GM23248 (cell line): ENCODE data around the gene TAF3. TPM values are rescaled to one million over a fixed set of nuclear protein-coding genes. Genes with fewer than 3 reads are reported as not detected.

Experiments
- DNase-seq: peaks from one replicate; pipeline ENCODE4 v3.0.0-alpha.2; 2015
- H2AFZ ChIP-seq: fragments of 200-600 bp; sonication (generic); 2 replicates; pipeline ENCODE4 v1.6.1; 2016; ENCODE audit warnings: antibody characterized with exemption
- H3F3A ChIP-seq: fragments of 200-600 bp; sonication (generic); 2 replicates; pipeline ENCODE4 v1.6.1; 2016; ENCODE audit warnings: mild to moderate bottlenecking, antibody characterized with exemption, mixed run types; ENCODE audit not compliant: insufficient read depth
- H3K27ac ChIP-seq: fragments of 200-600 bp; sonication (generic); 2 replicates; pipeline ENCODE4 v1.5.1; 2016; ENCODE audit warnings: mild to moderate bottlenecking
- H3K27me3 ChIP-seq: fragments of 200-600 bp; sonication (generic); replicated peaks from 2 replicates; pipeline ENCODE4 v1.6.1; 2016; ENCODE audit warnings: mild to moderate bottlenecking; ENCODE audit not compliant: insufficient read depth
- H3K36me3 ChIP-seq: fragments of 200-600 bp; sonication (generic); 2 replicates; pipeline ENCODE4 v1.6.1; 2016; ENCODE audit warnings: low read depth, mild to moderate bottlenecking
- H3K4me1 ChIP-seq: fragments of 200-600 bp; sonication (generic); 2 replicates; pipeline ENCODE4 v1.6.1; 2016; ENCODE audit warnings: mild to moderate bottlenecking; ENCODE audit not compliant: insufficient read depth
- H3K4me2 ChIP-seq: fragments of 200-600 bp; sonication (generic); one replicate; pipeline ENCODE4 v1.6.1; 2016; ENCODE audit warnings: mild to moderate bottlenecking; ENCODE audit not compliant: unreplicated experiment
- H3K4me3 ChIP-seq: fragments of 200-600 bp; sonication (generic); 2 replicates; pipeline ENCODE4 v1.5.1; 2016; ENCODE audit warnings: mild to moderate bottlenecking
- H3K79me2 ChIP-seq: fragments of 200-600 bp; sonication (generic); 2 replicates; pipeline ENCODE4 v1.6.1; 2016; ENCODE audit warnings: mild to moderate bottlenecking; ENCODE audit not compliant: insufficient read depth
- H3K9ac ChIP-seq: fragments of 200-600 bp; sonication (generic); 2 replicates; pipeline ENCODE4 v1.6.1; 2016; ENCODE audit warnings: mild to moderate bottlenecking
- H3K9me2 ChIP-seq: fragments of 200-600 bp; sonication (generic); 2 replicates; pipeline ENCODE4 v1.6.1; 2016; ENCODE audit warnings: mixed run types, mild to moderate bottlenecking, moderate library complexity; ENCODE audit not compliant: insufficient read depth
- H3K9me3 ChIP-seq: fragments of 200-600 bp; sonication (generic); one replicate; pipeline ENCODE4 v1.6.1; 2017; ENCODE audit warnings: low read depth
- H4K20me1 ChIP-seq: fragments of 200-600 bp; sonication (generic); 2 replicates; pipeline ENCODE4 v1.6.0; 2016; ENCODE audit not compliant: insufficient read depth
- EZH2 ChIP-seq: fragments of 200-600 bp; sonication (generic); IDR thresholded peaks from 2 replicates; pipeline ENCODE4 v1.6.1; 2018; ENCODE audit warnings: antibody characterized with exemption, mild to moderate bottlenecking; ENCODE audit not compliant: insufficient read depth, poor library complexity, severe bottlenecking
- EZH2phosphoT487 ChIP-seq: fragments of 200-600 bp; sonication (generic); IDR thresholded peaks from 2 replicates; pipeline ENCODE4 v1.6.1; 2018; ENCODE audit warnings: antibody characterized with exemption, moderate library complexity, mild to moderate bottlenecking, low read depth; ENCODE audit not compliant: insufficient read depth
- WGBS, 2 experiments: methylation state at CpG; one replicate each; pipeline ENCODE4 v1.1.6; 2015 to 2017; ENCODE audit warnings: low lambda C conversion rate in 2 of 2, low coverage in 1 of 2; ENCODE audit errors: missing lambda C conversion rate in 2 of 2; 5-methylcytosine and 5-hydroxymethylcytosine counted together
- in situ Hi-C: fragments of 300-500 bp; cut with MboI; formaldehyde crosslinking; loops from 2 replicates; pipeline ENCODE4 v1.15.0; 2020
- polyA plus RNA-seq: library from polyadenylated mRNA; unstranded; fragments of >200 nt; fragmentation: Nextera tagmentation; extraction: Ambion mirVana; gene quantifications from 2 replicates; pipeline ENCODE4 v1.2.1, GENCODE V29; 2016
- total RNA-seq: library from RNA; depleted of rRNA; stranded (reverse); fragments of >200 nt; shearing (Covaris generic); gene quantifications from 2 replicates; pipeline ENCODE4 v1.2.3, GENCODE V29; 2014

The TAF3 gene
- total and polyA plus RNA-seq, 2 experiments from 2014 or later: 1.7 to 5.5 TPM

DNA sequence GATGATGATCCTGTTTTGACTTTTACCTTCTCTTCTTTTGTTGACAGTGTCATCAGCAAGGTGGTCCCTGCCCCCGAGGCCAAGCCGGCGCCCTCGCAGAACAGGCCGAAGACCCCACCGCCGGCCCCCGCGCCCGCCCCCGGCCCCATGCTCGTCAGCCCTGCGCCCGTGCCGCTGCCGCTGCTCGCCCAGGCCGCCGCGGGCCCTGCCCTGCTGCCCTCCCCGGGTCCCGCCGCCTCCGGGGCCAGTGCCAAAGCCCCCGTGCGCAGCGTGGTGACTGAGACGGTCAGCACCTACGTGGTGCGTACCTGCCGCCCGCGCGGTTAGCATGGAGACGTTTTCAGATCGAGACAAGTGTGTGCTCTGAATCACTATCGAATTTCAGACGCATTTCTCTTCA is 190.7 kb downstream of the TAF3 start:
- Histone ChIP-seq H3K36me3 (no peaks in the 10 kb centered on the region; the same call in 1 of the 2 replicates), H3K27ac (no peak overlapping the region), H3K4me1 (no peaks in the 10 kb centered on the region), H3K9me3 (peaks cover 5% of the 10 kb centered on the region), H4K20me1 (no peaks in the 10 kb centered on the region), H3K79me2 (no peaks in the 10 kb centered on the region), H3F3A (no peaks in the 10 kb centered on the region), H3K4me3 (no peak overlapping the region), H3K4me2 (no peak overlapping the region), H2AFZ (no peak overlapping the region), H3K9me2 (no peaks in the 10 kb centered on the region), H3K27me3 (no peaks in the 10 kb centered on the region), H3K9ac (no peak overlapping the region)
- in situ Hi-C loops: no loop called here
- DNase-seq: no peak
- WGBS, 2 experiments: 98 to 99% methylated on average over 32 to 38 of the region's 38 CpGs
- TF ChIP-seq EZH2: no peak
- no peak for TF ChIP-seq EZH2phosphoT487

DNA sequence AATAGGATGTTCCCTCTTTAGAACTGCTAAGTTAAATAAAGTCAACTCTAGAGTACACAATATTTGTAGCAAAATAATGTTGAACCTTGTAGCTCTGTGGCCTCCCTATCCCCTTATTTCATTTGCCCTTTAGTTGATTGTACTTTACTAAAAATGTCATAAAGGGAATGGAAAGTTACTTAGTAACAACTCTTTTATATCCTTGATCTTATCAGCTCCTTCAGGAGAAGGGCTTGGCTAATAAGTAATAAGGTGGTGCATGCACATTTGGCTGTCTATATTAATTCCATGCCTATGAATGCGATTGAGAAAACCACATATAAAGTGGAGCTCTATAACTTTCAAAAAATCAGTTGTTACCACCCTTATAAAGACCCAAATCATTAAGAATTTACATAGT is 194.7 kb downstream of the TAF3 start:
- no peak overlapping the region for H3K4me3 ChIP-seq
- DNase-seq: no peak
- whole genome bisulfite sequencing, 2 experiments: 95 to 96% methylated on average over 1 of the region's 1 CpG
- TF ChIP-seq EZH2 (no peak), EZH2phosphoT487 (no peak)
- H3K9me2 ChIP-seq: no peaks in the 10 kb centered on the region
- no peaks in the 10 kb centered on the region; the same call in 1 of the 2 replicates for H3K36me3 ChIP-seq
- H3K79me2 ChIP-seq: no peaks in the 10 kb centered on the region
- H3F3A ChIP-seq: no peaks in the 10 kb centered on the region
- no peaks in the 10 kb centered on the region for H3K9me3 ChIP-seq
- in situ Hi-C loops: no loop called here
- 0 out of 2 replicates have a peak, but pooled peaks cover 5% of the 10 kb centered on the region for H3K4me1 ChIP-seq
- H3K9ac ChIP-seq: no peak overlapping the region
- no peak overlapping the region for H2AFZ ChIP-seq
- no peaks in the 10 kb centered on the region for H4K20me1 ChIP-seq
- no peak overlapping the region for H3K27ac ChIP-seq
- no peak overlapping the region for H3K4me2 ChIP-seq
- no peaks in the 10 kb centered on the region for H3K27me3 ChIP-seq

DNA sequence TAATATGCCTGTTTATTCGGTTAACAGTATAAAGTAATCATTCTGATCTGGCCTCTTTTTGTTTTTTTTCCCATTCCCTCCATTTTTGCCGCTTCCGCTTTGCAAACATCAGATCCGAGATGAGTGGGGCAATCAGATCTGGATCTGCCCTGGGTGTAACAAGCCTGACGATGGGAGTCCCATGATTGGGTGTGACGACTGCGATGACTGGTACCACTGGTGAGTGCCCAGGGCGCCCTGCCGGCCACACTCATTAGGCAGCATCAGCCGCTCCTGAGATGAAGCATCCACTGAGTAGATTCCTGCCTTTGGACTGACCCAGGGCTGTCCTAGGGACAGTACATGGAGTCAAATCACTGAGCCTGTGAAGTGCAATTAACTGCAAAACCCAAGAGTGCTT is 195.3 kb downstream of the TAF3 start:
- H2AFZ ChIP-seq: no peak overlapping the region
- no peaks in the 10 kb centered on the region for H4K20me1 ChIP-seq
- no peaks in the 10 kb centered on the region; the same call in 1 of the 2 replicates for H3K36me3 ChIP-seq
- no peak for TF ChIP-seq EZH2phosphoT487
- TF ChIP-seq EZH2: no peak
- WGBS, 2 experiments: 97 to 98% methylated on average over 10 of the region's 10 CpGs
- H3K79me2 ChIP-seq: no peaks in the 10 kb centered on the region
- no peak overlapping the region for H3K4me3 ChIP-seq
- H3K27ac ChIP-seq: no peak overlapping the region
- in situ Hi-C loops: no loop called here
- H3K4me1 ChIP-seq: 0 out of 2 replicates have a peak, but pooled peaks cover 5% of the 10 kb centered on the region
- no peak for DNase-seq
- no peaks in the 10 kb centered on the region for H3K9me2 ChIP-seq
- no peak overlapping the region for H3K4me2 ChIP-seq
- H3K9ac ChIP-seq: no peak overlapping the region
- H3K9me3 ChIP-seq: no peaks in the 10 kb centered on the region
- no peaks in the 10 kb centered on the region for H3F3A ChIP-seq
- no peaks in the 10 kb centered on the region for H3K27me3 ChIP-seq

DNA sequence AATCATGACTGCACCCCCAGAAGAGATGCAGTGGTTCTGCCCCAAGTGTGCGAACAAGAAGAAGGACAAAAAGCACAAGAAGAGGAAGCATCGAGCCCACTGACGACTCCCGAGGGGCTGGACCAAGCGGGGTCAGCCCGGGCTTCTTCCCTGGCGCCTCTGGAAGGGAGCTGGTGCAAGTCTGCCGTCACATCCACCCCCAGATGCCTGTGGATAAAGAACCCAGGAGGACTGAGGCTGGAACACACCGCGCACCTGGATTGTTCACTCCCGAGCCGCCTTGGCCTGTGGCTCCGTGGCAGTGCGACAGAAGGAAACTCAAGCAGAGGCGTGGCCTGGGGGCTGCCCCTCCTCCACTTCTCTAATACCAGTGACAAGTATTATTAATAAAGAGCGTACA is 196.3 kb downstream of the TAF3 start:
- H3K9me3 ChIP-seq: no peaks in the 10 kb centered on the region
- no peaks in the 10 kb centered on the region; the same call in 1 of the 2 replicates for H3K36me3 ChIP-seq
- no peak overlapping the region for H3K27ac ChIP-seq
- H3K27me3 ChIP-seq: no peaks in the 10 kb centered on the region
- no peak overlapping the region for H3K4me3 ChIP-seq
- no peak for TF ChIP-seq EZH2phosphoT487
- no peak for TF ChIP-seq EZH2
- no peak overlapping the region for H2AFZ ChIP-seq
- no peaks in the 10 kb centered on the region for H3F3A ChIP-seq
- no peak for DNase-seq
- H3K4me1 ChIP-seq: 0 out of 2 replicates have a peak, but pooled peaks cover 5% of the 10 kb centered on the region
- in situ Hi-C loops: no loop called here
- H4K20me1 ChIP-seq: no peaks in the 10 kb centered on the region
- H3K9me2 ChIP-seq: no peaks in the 10 kb centered on the region
- H3K4me2 ChIP-seq: no peak overlapping the region
- WGBS, 2 experiments: 98% methylated on average over 16 of the region's 16 CpGs
- H3K9ac ChIP-seq: no peak overlapping the region
- H3K79me2 ChIP-seq: no peaks in the 10 kb centered on the region

DNA sequence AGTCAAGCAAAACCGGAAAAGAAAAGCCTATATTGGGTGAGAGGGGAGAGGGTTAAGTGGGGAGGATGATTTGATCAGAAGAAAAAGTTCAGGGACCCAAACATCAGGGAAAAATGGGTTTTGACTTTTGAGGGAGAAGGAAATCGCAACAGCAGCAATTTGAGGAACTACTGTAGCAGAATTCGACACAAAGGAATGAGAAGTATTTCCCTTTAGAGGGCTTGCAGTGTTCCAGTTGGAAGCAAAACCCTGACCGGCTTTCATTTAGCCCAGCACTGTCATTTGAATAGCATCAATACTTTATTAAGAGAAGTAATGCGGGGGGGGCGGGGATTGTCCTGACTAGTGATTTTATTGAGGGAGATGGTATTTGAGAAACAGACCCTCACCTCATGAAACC is 199.0 kb downstream of the TAF3 start:
- Histone ChIP-seq H3K9me2 (no peaks in the 10 kb centered on the region), H3K27ac (no peak overlapping the region)

More for the DNA sequence above, 199.0 kb downstream of the TAF3 start:
- in situ Hi-C loops: no loop called here
- Histone ChIP-seq H3K36me3 (no peaks in the 10 kb centered on the region; the same call in 1 of the 2 replicates), H4K20me1 (no peaks in the 10 kb centered on the region), H3K9ac (no peak overlapping the region), H2AFZ (no peak overlapping the region), H3K79me2 (no peaks in the 10 kb centered on the region), H3K4me3 (no peak overlapping the region), H3K4me2 (peak overlapping the region; percentile 7), H3K9me3 (no peaks in the 10 kb centered on the region), H3K27me3 (no peaks in the 10 kb centered on the region), H3K4me1 (0 out of 2 replicates have a peak, but pooled peaks cover 5% of the 10 kb centered on the region), H3F3A (no peaks in the 10 kb centered on the region)
- DNase-seq: no peak
- TF ChIP-seq EZH2phosphoT487 (no peak), EZH2 (no peak)
- 56% methylated on average over 6 of the region's 6 CpGs for WGBS, 2 experiments
